ENCODE data around the gene JAM2. TPM values are rescaled to one million over a fixed set of nuclear protein-coding genes. Genes with fewer than 3 reads are reported as not detected.

JAM2 gene
- total and polyA plus RNA-seq, 2 of the 4 experiments (the other 2 are of a cell fraction): 0.72 to 2.1 TPM

DNA sequence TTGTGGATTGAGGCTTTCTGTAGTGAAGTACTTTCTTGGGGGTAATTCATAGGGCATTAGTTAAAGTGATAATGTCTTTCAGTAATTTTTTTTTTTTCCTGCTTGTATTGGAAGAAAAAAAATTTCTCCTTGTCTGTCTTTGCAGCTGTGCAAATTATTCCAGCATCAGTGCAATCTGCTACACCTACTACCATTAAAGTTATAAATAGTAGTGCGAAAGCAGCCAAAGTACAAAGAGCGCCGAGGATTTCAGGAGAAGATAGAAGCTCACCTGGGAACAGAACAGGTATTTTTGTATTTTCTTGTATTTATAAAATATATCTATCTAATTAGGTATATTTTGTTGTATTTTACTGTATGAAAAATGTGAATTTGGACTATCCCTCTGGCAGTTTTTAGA is 125.0 kb downstream of the JAM2 start:
- Histone ChIP-seq H4K5ac (ENCODE audit: low read depth, low read length) (no peak overlapping the region), H2AK5ac (ENCODE audit: low read depth, low read length) (no peak overlapping the region), H3K56ac (ENCODE audit: extremely low read depth, insufficient read depth, low read length) (no peak overlapping the region), H3K27ac (ENCODE audit: insufficient read depth, low read length) (no peak overlapping the region), H2BK5ac (ENCODE audit: low read depth, low read length, poor library complexity, severe bottlenecking) (no peak overlapping the region), H3K9me1 (ENCODE audit: insufficient read depth, low read length) (no peaks in the 10 kb centered on the region), H4K91ac (ENCODE audit: insufficient read depth, low read depth, low read length) (no peak overlapping the region), H3K4me1 (ENCODE audit: control insufficient read depth, insufficient read depth, low read length) (peaks cover 3% of the 10 kb centered on the region; the same call in 1 of the 2 replicates), H3K27me3 (ENCODE audit: control insufficient read depth, insufficient read depth, low read length) (no peaks in the 10 kb centered on the region), H3K4me2 (ENCODE audit: low read depth, low read length) (no peak overlapping the region), H2AFZ (replicated peaks; ENCODE audit: low read length, poor library complexity) (no peak overlapping the region), H3K9ac (ENCODE audit: low read depth, low read length) (no peak overlapping the region), H3K14ac (replicated peaks; ENCODE audit: low read depth, low read length) (no peak overlapping the region), H3K9me3 (ENCODE audit: control insufficient read depth, insufficient read depth, low read length) (no peaks in the 10 kb centered on the region), H2BK20ac (ENCODE audit: low read depth, low read length) (no peak overlapping the region), H4K8ac (ENCODE audit: low read depth in 2 of 2, low read length in 2 of 2) (no peak overlapping the region), H2BK15ac (ENCODE audit: low read depth, low read length) (no peak overlapping the region), H3K79me1 (ENCODE audit: low read depth in 1 of 2, low read length in 2 of 2) (no peaks in the 10 kb centered on the region), H3K18ac (ENCODE audit: low read depth, low read length) (no peak overlapping the region), H2BK120ac (ENCODE audit: low read depth, low read length) (no peak overlapping the region), H4K20me1 (ENCODE audit: insufficient read depth, low read length) (no peaks in the 10 kb centered on the region), H3K23ac (ENCODE audit: low read depth, low read length) (no peak overlapping the region), H2AK9ac (replicated peaks; ENCODE audit: low read depth, low read length, poor library complexity) (no peak overlapping the region), H3K36me3 (ENCODE audit: control insufficient read depth, insufficient read depth, low read length) (peaks cover 10% of the 10 kb centered on the region; the same call in 1 of the 2 replicates), H3K4ac (ENCODE audit: low read depth, low read length) (no peak overlapping the region), H3K4me3 (ENCODE audit: insufficient read depth, low read depth, low read length) (no peak overlapping the region)
- ATAC-seq (ENCODE audit: low read depth): no peak
- in situ Hi-C loops (cut with MboI; ENCODE audit: low sequenced_read_pairs): no loop called here
- no TSS peak for BruUV-seq (replicated peaks)
- ChIA-PET POLR2A (ENCODE audit: unreplicated experiment) (no interaction called here), CTCF (no interaction called here)
- TF ChIP-seq RFX5 (IDR thresholded peaks at IDR 0.05; ENCODE audit: low read depth, low read length) (no peak), MAFK (IDR thresholded peaks at IDR 0.05; ENCODE audit: low read depth, low read length) (no peak), SMC3 (IDR thresholded peaks at IDR 0.05; ENCODE audit: low read depth, low read length) (no peak), CEBPB (IDR thresholded peaks at IDR 0.05; ENCODE audit: low read depth, low read length) (no peak), NFE2L2 (IDR thresholded peaks at IDR 0.05; ENCODE audit: low read depth, low read length) (no peak), MAZ (IDR thresholded peaks at IDR 0.05; ENCODE audit: borderline replicate concordance, low read depth, low read length) (no peak), MXI1 (IDR thresholded peaks at IDR 0.05; ENCODE audit: borderline replicate concordance, low read depth, low read length) (no peak), RAD21 (IDR thresholded peaks at IDR 0.05; ENCODE audit: low read length) (no peak), FOS (IDR thresholded peaks at IDR 0.05; ENCODE audit: low read depth, low read length) (no peak), POLR2A (IDR thresholded peaks at IDR 0.05; ENCODE audit: low read depth, low read length) (no peak)
- TF ChIP-seq, protein P1, sequence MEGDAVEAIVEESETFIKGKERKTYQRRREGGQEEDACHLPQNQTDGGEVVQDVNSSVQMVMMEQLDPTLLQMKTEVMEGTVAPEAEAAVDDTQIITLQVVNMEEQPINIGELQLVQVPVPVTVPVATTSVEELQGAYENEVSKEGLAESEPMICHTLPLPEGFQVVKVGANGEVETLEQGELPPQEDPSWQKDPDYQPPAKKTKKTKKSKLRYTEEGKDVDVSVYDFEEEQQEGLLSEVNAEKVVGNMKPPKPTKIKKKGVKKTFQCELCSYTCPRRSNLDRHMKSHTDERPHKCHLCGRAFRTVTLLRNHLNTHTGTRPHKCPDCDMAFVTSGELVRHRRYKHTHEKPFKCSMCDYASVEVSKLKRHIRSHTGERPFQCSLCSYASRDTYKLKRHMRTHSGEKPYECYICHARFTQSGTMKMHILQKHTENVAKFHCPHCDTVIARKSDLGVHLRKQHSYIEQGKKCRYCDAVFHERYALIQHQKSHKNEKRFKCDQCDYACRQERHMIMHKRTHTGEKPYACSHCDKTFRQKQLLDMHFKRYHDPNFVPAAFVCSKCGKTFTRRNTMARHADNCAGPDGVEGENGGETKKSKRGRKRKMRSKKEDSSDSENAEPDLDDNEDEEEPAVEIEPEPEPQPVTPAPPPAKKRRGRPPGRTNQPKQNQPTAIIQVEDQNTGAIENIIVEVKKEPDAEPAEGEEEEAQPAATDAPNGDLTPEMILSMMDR (conservative IDR thresholded peaks at IDR 0.05; ENCODE audit: low read depth, low read length): no peak
- TF ChIP-seq, protein P2, sequence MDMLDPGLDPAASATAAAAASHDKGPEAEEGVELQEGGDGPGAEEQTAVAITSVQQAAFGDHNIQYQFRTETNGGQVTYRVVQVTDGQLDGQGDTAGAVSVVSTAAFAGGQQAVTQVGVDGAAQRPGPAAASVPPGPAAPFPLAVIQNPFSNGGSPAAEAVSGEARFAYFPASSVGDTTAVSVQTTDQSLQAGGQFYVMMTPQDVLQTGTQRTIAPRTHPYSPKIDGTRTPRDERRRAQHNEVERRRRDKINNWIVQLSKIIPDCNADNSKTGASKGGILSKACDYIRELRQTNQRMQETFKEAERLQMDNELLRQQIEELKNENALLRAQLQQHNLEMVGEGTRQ (IDR thresholded peaks at IDR 0.05; ENCODE audit: low read depth, low read length): no peak
- TF ChIP-seq, protein P3, sequence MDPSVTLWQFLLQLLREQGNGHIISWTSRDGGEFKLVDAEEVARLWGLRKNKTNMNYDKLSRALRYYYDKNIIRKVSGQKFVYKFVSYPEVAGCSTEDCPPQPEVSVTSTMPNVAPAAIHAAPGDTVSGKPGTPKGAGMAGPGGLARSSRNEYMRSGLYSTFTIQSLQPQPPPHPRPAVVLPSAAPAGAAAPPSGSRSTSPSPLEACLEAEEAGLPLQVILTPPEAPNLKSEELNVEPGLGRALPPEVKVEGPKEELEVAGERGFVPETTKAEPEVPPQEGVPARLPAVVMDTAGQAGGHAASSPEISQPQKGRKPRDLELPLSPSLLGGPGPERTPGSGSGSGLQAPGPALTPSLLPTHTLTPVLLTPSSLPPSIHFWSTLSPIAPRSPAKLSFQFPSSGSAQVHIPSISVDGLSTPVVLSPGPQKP (IDR thresholded peaks at IDR 0.05; ENCODE audit: borderline replicate concordance, low read depth, low read length): no peak
- WGBS, 2 experiments (ENCODE audit: extremely low coverage in 2 of 2, insufficient read length in 1 of 2): no CpG with 5 or more reads among the region's 3 CpGs
- dilution Hi-C loops (cut with HindIII; ENCODE audit: low sequenced_read_pairs, unreplicated experiment): no loop called here
- no peak for DNase-seq
- intact Hi-C loops (cut with micrococcal nuclease): no loop called here
